ENCODE measurements around the gene CDC25B. TPM values are rescaled to one million over a fixed set of nuclear protein-coding genes. Genes with fewer than 3 reads are reported as not detected.
A peak's percentile ranks its signal among the peaks of the same experiment; 100 is the strongest.

The CDC25B gene
- total and polyA plus RNA-seq, 2 of the 13 experiments (the other 11 are each of a cell fraction or from before 2014, with no cell fraction given), result 14.5 to 19.4 TPM

DNA sequence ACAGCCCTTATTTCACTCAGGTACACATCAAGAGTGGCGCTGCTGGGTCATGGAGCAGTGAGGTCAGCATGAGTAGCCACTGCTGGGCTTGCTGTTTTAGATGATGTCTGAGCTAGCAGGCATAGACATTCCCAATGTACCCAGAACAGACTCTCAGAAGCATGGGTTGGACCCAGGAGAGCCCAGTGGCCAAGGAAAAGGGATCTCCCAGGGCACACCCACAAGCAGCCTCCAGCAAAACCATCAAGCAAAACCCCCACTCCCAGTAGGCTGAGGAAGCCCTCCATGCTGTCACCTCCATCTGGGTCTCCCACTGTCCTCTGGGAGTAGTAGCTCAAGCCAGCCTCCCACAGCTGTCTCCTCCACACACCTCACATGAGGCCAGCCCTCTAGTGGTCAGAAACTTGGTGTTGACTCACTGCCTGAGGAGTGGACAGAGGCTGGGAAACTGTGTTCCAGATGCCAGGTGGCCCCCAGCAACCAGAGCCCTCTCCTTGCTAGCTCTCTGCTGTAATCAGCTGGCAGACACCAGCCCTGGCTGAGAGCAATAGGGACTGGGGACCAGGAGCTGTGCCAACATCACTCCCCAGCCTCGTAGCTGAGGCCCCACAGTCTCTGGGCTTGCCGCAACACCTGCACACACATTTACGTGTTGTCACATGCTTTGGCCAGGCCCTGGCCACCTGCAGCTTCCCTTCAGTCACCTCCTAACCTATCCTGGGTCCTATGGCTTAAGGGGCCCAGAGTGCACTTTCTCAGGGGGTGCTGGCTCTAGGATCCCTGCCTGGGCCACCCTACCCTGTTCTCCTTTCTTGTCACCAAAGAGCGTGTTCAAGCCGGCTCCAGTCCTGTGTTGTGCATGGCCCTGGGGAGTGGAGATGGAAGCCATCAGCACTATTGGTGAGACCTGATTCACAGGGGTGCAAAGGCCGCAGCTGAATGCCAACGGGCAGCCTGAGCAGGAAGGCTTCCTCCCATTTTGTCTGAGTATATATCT, 22.3 kb downstream of the CDC25B start (continued):
- TF ChIP-seq, protein P1, sequence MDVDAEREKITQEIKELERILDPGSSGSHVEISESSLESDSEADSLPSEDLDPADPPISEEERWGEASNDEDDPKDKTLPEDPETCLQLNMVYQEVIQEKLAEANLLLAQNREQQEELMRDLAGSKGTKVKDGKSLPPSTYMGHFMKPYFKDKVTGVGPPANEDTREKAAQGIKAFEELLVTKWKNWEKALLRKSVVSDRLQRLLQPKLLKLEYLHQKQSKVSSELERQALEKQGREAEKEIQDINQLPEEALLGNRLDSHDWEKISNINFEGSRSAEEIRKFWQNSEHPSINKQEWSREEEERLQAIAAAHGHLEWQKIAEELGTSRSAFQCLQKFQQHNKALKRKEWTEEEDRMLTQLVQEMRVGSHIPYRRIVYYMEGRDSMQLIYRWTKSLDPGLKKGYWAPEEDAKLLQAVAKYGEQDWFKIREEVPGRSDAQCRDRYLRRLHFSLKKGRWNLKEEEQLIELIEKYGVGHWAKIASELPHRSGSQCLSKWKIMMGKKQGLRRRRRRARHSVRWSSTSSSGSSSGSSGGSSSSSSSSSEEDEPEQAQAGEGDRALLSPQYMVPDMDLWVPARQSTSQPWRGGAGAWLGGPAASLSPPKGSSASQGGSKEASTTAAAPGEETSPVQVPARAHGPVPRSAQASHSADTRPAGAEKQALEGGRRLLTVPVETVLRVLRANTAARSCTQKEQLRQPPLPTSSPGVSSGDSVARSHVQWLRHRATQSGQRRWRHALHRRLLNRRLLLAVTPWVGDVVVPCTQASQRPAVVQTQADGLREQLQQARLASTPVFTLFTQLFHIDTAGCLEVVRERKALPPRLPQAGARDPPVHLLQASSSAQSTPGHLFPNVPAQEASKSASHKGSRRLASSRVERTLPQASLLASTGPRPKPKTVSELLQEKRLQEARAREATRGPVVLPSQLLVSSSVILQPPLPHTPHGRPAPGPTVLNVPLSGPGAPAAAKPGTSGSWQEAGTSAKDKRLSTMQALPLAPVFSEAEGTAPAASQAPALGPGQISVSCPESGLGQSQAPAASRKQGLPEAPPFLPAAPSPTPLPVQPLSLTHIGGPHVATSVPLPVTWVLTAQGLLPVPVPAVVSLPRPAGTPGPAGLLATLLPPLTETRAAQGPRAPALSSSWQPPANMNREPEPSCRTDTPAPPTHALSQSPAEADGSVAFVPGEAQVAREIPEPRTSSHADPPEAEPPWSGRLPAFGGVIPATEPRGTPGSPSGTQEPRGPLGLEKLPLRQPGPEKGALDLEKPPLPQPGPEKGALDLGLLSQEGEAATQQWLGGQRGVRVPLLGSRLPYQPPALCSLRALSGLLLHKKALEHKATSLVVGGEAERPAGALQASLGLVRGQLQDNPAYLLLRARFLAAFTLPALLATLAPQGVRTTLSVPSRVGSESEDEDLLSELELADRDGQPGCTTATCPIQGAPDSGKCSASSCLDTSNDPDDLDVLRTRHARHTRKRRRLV (CRISPR knock-in tag; IDR thresholded peaks at IDR 0.05), result no peak
- TF ChIP-seq ATM (IDR thresholded peaks at IDR 0.05; ENCODE audit: borderline replicate concordance), result no peak
- TF ChIP-seq U2AF1 (optimal IDR thresholded peaks at IDR 0.05; ENCODE audit: low read depth, low read length), result peak; percentile 39
- TF ChIP-seq, protein P2, sequence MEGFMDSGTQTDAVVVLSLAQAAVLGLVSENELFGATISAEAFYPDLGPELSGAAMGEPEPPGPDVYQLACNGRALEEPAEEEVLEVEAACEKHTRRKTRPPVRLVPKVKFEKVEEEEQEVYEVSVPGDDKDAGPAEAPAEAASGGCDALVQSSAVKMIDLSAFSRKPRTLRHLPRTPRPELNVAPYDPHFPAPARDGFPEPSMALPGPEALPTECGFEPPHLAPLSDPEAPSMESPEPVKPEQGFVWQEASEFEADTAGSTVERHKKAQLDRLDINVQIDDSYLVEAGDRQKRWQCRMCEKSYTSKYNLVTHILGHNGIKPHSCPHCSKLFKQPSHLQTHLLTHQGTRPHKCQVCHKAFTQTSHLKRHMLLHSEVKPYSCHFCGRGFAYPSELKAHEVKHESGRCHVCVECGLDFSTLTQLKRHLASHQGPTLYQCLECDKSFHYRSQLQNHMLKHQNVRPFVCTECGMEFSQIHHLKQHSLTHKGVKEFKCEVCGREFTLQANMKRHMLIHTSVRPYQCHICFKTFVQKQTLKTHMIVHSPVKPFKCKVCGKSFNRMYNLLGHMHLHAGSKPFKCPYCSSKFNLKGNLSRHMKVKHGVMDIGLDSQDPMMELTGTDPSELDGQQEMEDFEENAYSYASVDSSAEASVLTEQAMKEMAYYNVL (CRISPR knock-in tag; IDR thresholded peaks at IDR 0.05; ENCODE audit: borderline replicate concordance), result no peak
- TF ChIP-seq ZFP62 (CRISPR knock-in tag; IDR thresholded peaks at IDR 0.05), result no peak
- TF ChIP-seq SCMH1 (CRISPR knock-in tag; IDR thresholded peaks at IDR 0.05; ENCODE audit: borderline replicate concordance), result no peak
- TF ChIP-seq FLYWCH1 (CRISPR knock-in tag; IDR thresholded peaks at IDR 0.05), result no peak
- no peak for TF ChIP-seq SRSF9 (IDR thresholded peaks at IDR 0.05; ENCODE audit: borderline replicate concordance, insufficient read depth, low read depth, low read length, poor library complexity, severe bottlenecking)
- no peak for TF ChIP-seq GZF1 (CRISPR knock-in tag; IDR thresholded peaks at IDR 0.05)
- TF ChIP-seq ZNF468 (CRISPR knock-in tag; IDR thresholded peaks at IDR 0.05), result no peak
- TF ChIP-seq WIZ (CRISPR knock-in tag; IDR thresholded peaks at IDR 0.05), result no peak; the same call in 1 of the 2 replicates
- peak; percentile 85; the same call in 1 of the 2 replicates for TF ChIP-seq CBX5 (CRISPR knock-in tag; IDR thresholded peaks at IDR 0.05; ENCODE audit: borderline replicate concordance)
- 0 out of 2 replicates have a peak, but pooled peaks have one; percentile 74 for TF ChIP-seq ZNF264 (CRISPR knock-in tag; IDR thresholded peaks at IDR 0.05)
- TF ChIP-seq ARNT (IDR thresholded peaks at IDR 0.05), result no peak
- no peak for TF ChIP-seq AGO1 (IDR thresholded peaks at IDR 0.05; ENCODE audit: low read depth, low read length, poor library complexity, severe bottlenecking)
- TF ChIP-seq ZNF607 (CRISPR knock-in tag; IDR thresholded peaks at IDR 0.05; ENCODE audit: borderline replicate concordance), result peak; percentile 85
- TF ChIP-seq HMG20B (CRISPR knock-in tag; conservative IDR thresholded peaks at IDR 0.05), result no peak
- peak; percentile 85 for TF ChIP-seq STAG1 (CRISPR knock-in tag; IDR thresholded peaks at IDR 0.05)
- no peak for TF ChIP-seq PLSCR1 (CRISPR knock-in tag; IDR thresholded peaks at IDR 0.05; ENCODE audit: borderline replicate concordance)
- no peak; the same call in 1 of the 2 replicates for TF ChIP-seq ZNF567 (CRISPR knock-in tag; IDR thresholded peaks at IDR 0.05; ENCODE audit: borderline replicate concordance)
- TF ChIP-seq ZKSCAN8 (CRISPR knock-in tag; IDR thresholded peaks at IDR 0.05; ENCODE audit: borderline replicate concordance), result peak; percentile 90
- TF ChIP-seq BORCS8-MEF2B (CRISPR knock-in tag; IDR thresholded peaks at IDR 0.05), result peak; percentile 70

Measured in HepG2 (cell line).